ENCODE results near the gene PTPRT. TPM values are rescaled to one million over a fixed set of nuclear protein-coding genes. Genes with fewer than 3 reads are reported as not detected.

The PTPRT gene
- total RNA-seq, 1 experiment from 2014 or later = not detected

DNA sequence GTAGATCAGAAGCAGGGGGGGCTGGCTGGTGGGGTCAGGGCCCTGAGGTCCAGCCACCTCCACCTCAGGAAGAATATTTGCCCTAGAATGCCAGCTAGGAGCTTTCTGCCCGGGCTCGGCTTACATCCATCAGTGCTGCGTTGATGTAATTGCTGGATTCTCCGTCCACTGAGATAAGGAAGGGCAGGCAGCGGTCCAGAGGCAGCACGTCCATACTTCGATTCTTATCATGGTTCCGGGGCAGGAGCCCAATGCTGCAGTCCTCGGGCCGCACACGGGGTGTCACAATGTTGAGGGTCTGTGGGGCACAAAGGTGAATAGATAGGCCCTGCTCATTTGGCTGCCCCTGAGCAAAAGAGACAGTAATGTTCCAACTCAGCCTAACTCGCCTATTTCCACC, 1087.7 kb downstream of the PTPRT start:
- Histone ChIP-seq H3K9me3 (ENCODE audit: low read length) (peaks cover 12% of the 10 kb centered on the region; the same call in 1 of the 2 replicates), H3K4me3 (ENCODE audit: low read length) (no peak overlapping the region), H2AFZ (ENCODE audit: low read length) (no peak overlapping the region), H3K4me2 (ENCODE audit: low read length) (no peak overlapping the region), H3K36me3 (ENCODE audit: low read depth, low read length) (no peaks in the 10 kb centered on the region), H3K27me3 (ENCODE audit: low read length) (no peaks in the 10 kb centered on the region), H3K9ac (ENCODE audit: low read length) (no peak overlapping the region), H3K9me2 (replicated peaks; ENCODE audit: low read length) (no peaks in the 10 kb centered on the region), H4K20me1 (ENCODE audit: low read length) (no peaks in the 10 kb centered on the region), H3K79me2 (ENCODE audit: low read length) (no peaks in the 10 kb centered on the region), H3K27ac (ENCODE audit: low read length) (no peak overlapping the region), H3F3A (ENCODE audit: low read length, unreplicated experiment) (no peaks in the 10 kb centered on the region), H3K4me1 (ENCODE audit: insufficient read depth, low read length) (no peaks in the 10 kb centered on the region)
- no peak for ATAC-seq
- ChIA-PET CTCF (no interaction called here), POLR2A (ENCODE audit: unreplicated experiment) (no interaction called here)
- no TSS peak for BruUV-seq (replicated peaks)
- no peak for DNase-seq
- intact Hi-C loops (cut with micrococcal nuclease) = no loop called here
- TF ChIP-seq EZH2 (IDR thresholded peaks at IDR 0.05; ENCODE audit: low read length, unreplicated experiment) = no peak
- no peak for TF ChIP-seq EZH2phosphoT487 (IDR thresholded peaks at IDR 0.05; ENCODE audit: borderline replicate concordance, low read length)
- TF ChIP-seq, protein P1, sequence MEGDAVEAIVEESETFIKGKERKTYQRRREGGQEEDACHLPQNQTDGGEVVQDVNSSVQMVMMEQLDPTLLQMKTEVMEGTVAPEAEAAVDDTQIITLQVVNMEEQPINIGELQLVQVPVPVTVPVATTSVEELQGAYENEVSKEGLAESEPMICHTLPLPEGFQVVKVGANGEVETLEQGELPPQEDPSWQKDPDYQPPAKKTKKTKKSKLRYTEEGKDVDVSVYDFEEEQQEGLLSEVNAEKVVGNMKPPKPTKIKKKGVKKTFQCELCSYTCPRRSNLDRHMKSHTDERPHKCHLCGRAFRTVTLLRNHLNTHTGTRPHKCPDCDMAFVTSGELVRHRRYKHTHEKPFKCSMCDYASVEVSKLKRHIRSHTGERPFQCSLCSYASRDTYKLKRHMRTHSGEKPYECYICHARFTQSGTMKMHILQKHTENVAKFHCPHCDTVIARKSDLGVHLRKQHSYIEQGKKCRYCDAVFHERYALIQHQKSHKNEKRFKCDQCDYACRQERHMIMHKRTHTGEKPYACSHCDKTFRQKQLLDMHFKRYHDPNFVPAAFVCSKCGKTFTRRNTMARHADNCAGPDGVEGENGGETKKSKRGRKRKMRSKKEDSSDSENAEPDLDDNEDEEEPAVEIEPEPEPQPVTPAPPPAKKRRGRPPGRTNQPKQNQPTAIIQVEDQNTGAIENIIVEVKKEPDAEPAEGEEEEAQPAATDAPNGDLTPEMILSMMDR (conservative IDR thresholded peaks at IDR 0.05; ENCODE audit: low read depth, low read length) = no peak

DNA sequence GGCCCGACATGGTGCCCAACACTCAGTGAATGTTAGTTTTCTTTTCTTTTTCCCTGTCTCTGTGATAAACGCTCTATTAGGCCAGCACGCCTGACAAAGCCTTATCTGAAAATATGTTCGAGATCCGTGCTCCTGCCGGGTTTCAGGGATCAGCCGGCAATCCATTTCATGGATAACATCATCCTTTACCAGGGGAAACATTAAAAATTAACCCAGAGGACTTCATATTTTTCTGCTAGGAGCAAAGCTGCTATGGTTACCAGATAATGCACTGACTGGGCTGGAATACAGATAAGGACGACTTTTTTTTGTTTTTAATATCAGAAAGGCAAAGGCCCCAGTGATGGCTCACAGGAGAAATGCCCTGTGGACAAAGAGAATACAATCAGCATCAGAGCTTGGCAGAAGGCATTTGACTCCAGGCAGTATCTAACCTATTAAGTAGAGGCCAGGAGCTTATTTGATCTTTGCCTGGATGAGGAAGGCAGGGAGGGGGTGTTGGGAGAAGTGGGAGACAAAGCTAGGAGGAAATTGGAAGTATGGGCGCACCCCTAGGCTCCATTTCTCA, 1089.5 kb downstream of the PTPRT start:
- Histone ChIP-seq H4K20me1 (ENCODE audit: low read length) (no peaks in the 10 kb centered on the region), H3K4me1 (ENCODE audit: insufficient read depth, low read length) (no peaks in the 10 kb centered on the region), H2AFZ (ENCODE audit: low read length) (no peak overlapping the region), H3F3A (ENCODE audit: low read length, unreplicated experiment) (no peaks in the 10 kb centered on the region), H3K4me2 (ENCODE audit: low read length) (no peak overlapping the region), H3K27me3 (ENCODE audit: low read length) (no peaks in the 10 kb centered on the region), H3K79me2 (ENCODE audit: low read length) (no peaks in the 10 kb centered on the region), H3K36me3 (ENCODE audit: low read depth, low read length) (no peaks in the 10 kb centered on the region), H3K4me3 (ENCODE audit: low read length) (no peak overlapping the region), H3K9me3 (ENCODE audit: low read length) (peaks cover 8% of the 10 kb centered on the region; the same call in 1 of the 2 replicates), H3K9ac (ENCODE audit: low read length) (no peak overlapping the region), H3K27ac (ENCODE audit: low read length) (no peak overlapping the region), H3K9me2 (replicated peaks; ENCODE audit: low read length) (no peaks in the 10 kb centered on the region)
- no peak for DNase-seq
- ATAC-seq = no peak
- BruUV-seq (replicated peaks) = no TSS peak
- no peak for TF ChIP-seq EZH2 (IDR thresholded peaks at IDR 0.05; ENCODE audit: low read length, unreplicated experiment)
- no peak for TF ChIP-seq EZH2phosphoT487 (IDR thresholded peaks at IDR 0.05; ENCODE audit: borderline replicate concordance, low read length)
- TF ChIP-seq, protein P1 (conservative IDR thresholded peaks at IDR 0.05; ENCODE audit: low read depth, low read length) = no peak
- ChIA-PET POLR2A (ENCODE audit: unreplicated experiment) (no interaction called here), CTCF (no interaction called here)
- intact Hi-C loops (cut with micrococcal nuclease) = no loop called here

DNA sequence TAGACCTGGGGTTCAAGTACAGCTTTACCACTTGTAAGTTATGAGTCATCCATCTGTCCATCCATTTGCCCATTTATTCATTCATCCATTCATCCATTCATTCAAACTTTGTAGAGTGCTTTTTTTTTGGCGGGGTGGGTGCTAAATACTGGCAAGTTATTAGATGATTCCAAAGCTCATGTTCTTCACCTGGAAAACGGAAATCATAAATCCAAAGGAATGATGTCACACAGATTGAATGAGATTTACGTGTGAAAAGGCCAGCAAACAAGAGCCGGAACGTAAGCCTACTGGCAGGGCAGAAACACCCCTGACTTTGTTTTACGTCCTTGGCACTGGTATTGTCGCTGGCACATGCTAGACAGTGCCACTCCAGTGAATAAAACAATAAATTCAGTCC, 1090.6 kb downstream of the PTPRT start:
- no peak overlapping the region for H3K4me2 ChIP-seq (ENCODE audit: low read length)
- no peak for ATAC-seq
- no peaks in the 10 kb centered on the region for H3K36me3 ChIP-seq (ENCODE audit: low read depth, low read length)
- H3K9me3 ChIP-seq (ENCODE audit: low read length) = 0 out of 2 replicates have a peak, but pooled peaks cover 7% of the 10 kb centered on the region
- no peaks in the 10 kb centered on the region for H3K4me1 ChIP-seq (ENCODE audit: insufficient read depth, low read length)
- no peaks in the 10 kb centered on the region for H3K9me2 ChIP-seq (replicated peaks; ENCODE audit: low read length)
- no TSS peak for BruUV-seq (replicated peaks)
- H3K79me2 ChIP-seq (ENCODE audit: low read length) = no peaks in the 10 kb centered on the region
- intact Hi-C loops (cut with micrococcal nuclease) = no loop called here
- no peak for DNase-seq
- H3K27ac ChIP-seq (ENCODE audit: low read length) = no peak overlapping the region
- no peak overlapping the region for H3K9ac ChIP-seq (ENCODE audit: low read length)
- H3K4me3 ChIP-seq (ENCODE audit: low read length) = no peak overlapping the region
- ChIA-PET CTCF (no interaction called here), POLR2A (ENCODE audit: unreplicated experiment) (no interaction called here)
- no peaks in the 10 kb centered on the region for H3K27me3 ChIP-seq (ENCODE audit: low read length)
- H2AFZ ChIP-seq (ENCODE audit: low read length) = no peak overlapping the region
- H4K20me1 ChIP-seq (ENCODE audit: low read length) = no peaks in the 10 kb centered on the region
- H3F3A ChIP-seq (ENCODE audit: low read length, unreplicated experiment) = no peaks in the 10 kb centered on the region
- TF ChIP-seq EZH2 (IDR thresholded peaks at IDR 0.05; ENCODE audit: low read length, unreplicated experiment) (no peak), EZH2phosphoT487 (IDR thresholded peaks at IDR 0.05; ENCODE audit: borderline replicate concordance, low read length) (no peak)
- TF ChIP-seq, protein P1 (conservative IDR thresholded peaks at IDR 0.05; ENCODE audit: low read depth, low read length) = no peak

Measured in PC-3 (cell line).